ENCODE results near the gene MMAB.
A peak's percentile ranks its signal among the peaks of the same experiment; 100 is the strongest.

MMAB gene

DNA sequence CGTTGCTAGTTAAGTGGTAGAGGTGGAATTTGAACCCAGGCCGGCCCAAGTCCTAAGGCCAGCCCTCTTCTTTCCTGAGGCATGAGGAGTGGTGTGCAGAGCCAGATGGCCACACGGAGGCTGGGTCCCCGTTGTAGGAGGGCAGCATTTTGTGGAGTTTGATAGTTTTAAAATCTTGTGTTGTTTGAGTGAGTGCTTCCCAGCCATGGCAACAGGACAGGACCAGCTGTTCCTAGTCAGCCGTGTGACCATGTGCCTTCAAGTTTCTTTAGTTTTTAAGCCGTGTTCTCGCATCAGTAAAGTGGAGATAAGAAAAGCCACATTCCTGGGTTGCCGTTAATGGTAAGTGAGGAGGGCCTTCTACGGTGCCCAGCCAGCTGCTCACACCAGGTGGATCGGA lies 51.5 kb downstream of the MMAB start:
- peaks cover 81 to 97% (median 94%) of the 10 kb centered on the region in 11 experiments for H3K36me3 ChIP-seq
- H3K9me3 ChIP-seq (replicated peaks in 1 of 11), result no peaks in the 10 kb centered on the region
- H3K27ac ChIP-seq, result no peak overlapping the region
- no peak overlapping the region for H3K9ac ChIP-seq
- peaks cover 0 to 6% (median 4%) of the 10 kb centered on the region in 10 experiments; a peak in 10 of 20 replicates for H3K4me1 ChIP-seq
- H3K27me3 ChIP-seq, result no peaks in the 10 kb centered on the region
- no peak overlapping the region for H3K4me3 ChIP-seq
- H4K20me1 ChIP-seq, result peaks cover 0 to 19% (median 0%) of the 10 kb centered on the region in 11 experiments; a peak in 4 of 22 replicates
- no peak for TF ChIP-seq Cebpa-rat (IDR thresholded peaks at IDR 0.05)
- no peak overlapping the region for H3K4me2 ChIP-seq

- H3K4me3 ChIP-seq, result no peak overlapping the region
- H4K20me1 ChIP-seq, result peaks cover 0 to 21% (median 0%) of the 10 kb centered on the region in 11 experiments; a peak in 4 of 22 replicates
- H3K27ac ChIP-seq, result no peak overlapping the region
- H3K4me2 ChIP-seq, result no peak overlapping the region
- peaks cover 83 to 97% (median 88%) of the 10 kb centered on the region in 11 experiments for H3K36me3 ChIP-seq
- no peak for TF ChIP-seq Cebpa-rat (IDR thresholded peaks at IDR 0.05)
- H3K4me1 ChIP-seq, result peaks cover 0 to 6% (median 4%) of the 10 kb centered on the region in 10 experiments; a peak in 10 of 20 replicates
- no peaks in the 10 kb centered on the region for H3K9me3 ChIP-seq (replicated peaks in 1 of 11)
- H3K27me3 ChIP-seq, result no peaks in the 10 kb centered on the region
- peak overlapping the region in 2 of 11 experiments; percentile 8 to 19; a peak in 2 of 22 replicates for H3K9ac ChIP-seq
Observed at GRCh38 chr12:109519787-109520186, 53.5 kb downstream of the MMAB start.

GRCh38 chr12:109518820-109519665 lies 54.3 kb downstream of the MMAB start:
- H3K27ac ChIP-seq, result no peak overlapping the region
- peaks cover 83 to 97% (median 88%) of the 10 kb centered on the region in 11 experiments for H3K36me3 ChIP-seq
- TF ChIP-seq Cebpa-rat (IDR thresholded peaks at IDR 0.05), result no peak
- no peaks in the 10 kb centered on the region for H3K9me3 ChIP-seq (replicated peaks in 1 of 11)
- H3K4me2 ChIP-seq, result no peak overlapping the region; a peak in 2 of 22 replicates
- no peak overlapping the region for H3K4me3 ChIP-seq
- peaks cover 0 to 6% (median 4%) of the 10 kb centered on the region in 10 experiments; a peak in 10 of 20 replicates for H3K4me1 ChIP-seq
- peaks cover 0 to 28% (median 0%) of the 10 kb centered on the region in 11 experiments; a peak in 4 of 22 replicates for H4K20me1 ChIP-seq
- peak overlapping the region in 3 of 11 experiments; percentile 0 to 35 (median 14); a peak in 1 of 22 replicates for H3K9ac ChIP-seq
- no peaks in the 10 kb centered on the region for H3K27me3 ChIP-seq

- Histone ChIP-seq H4K20me1 (peaks cover 0 to 28% (median 0%) of the 10 kb centered on the region in 11 experiments; a peak in 5 of 22 replicates), H3K36me3 (peaks cover 82 to 97% (median 86%) of the 10 kb centered on the region in 11 experiments), H3K4me1 (peaks cover 0 to 6% (median 4%) of the 10 kb centered on the region in 10 experiments; a peak in 10 of 20 replicates), H3K9ac (peak overlapping the region in 1 of 11 experiments; percentile 20; a peak in 1 of 22 replicates), H3K27me3 (no peaks in the 10 kb centered on the region), H3K27ac (no peak overlapping the region), H3K9me3 (replicated peaks in 1 of 11) (no peaks in the 10 kb centered on the region), H3K4me3 (no peak overlapping the region), H3K4me2 (no peak overlapping the region)
- TF ChIP-seq Cebpa-rat (IDR thresholded peaks at IDR 0.05), result no peak
Observed at GRCh38 chr12:109517619-109518018, 55.7 kb downstream of the MMAB start.

DNA sequence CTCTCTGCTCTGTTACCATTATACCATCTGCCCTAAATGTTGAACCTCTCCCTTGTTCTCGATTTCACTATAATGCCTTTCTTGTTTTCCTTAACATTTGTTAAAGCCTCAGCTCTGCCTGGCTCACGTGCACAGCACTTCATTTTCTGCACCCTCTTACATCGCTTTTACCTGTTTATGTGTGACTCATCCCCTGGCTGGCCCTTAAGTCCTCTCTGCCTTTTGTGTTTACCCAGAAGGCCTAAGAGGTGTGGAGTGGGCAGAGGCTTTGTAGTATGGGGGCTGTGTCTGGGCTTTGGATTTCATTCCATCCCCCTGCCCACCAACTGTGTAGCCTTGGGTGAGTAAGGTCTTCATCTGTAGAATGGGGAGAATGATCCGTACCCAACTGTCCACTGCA lies 59.3 kb downstream of the MMAB start:
- H4K20me1 ChIP-seq, result peaks cover 0 to 37% (median 0%) of the 10 kb centered on the region in 11 experiments; a peak in 5 of 22 replicates
- H3K4me3 ChIP-seq, result no peak overlapping the region
- no peaks in the 10 kb centered on the region for H3K9me3 ChIP-seq (replicated peaks in 1 of 11)
- no peak overlapping the region for H3K4me2 ChIP-seq
- no peaks in the 10 kb centered on the region for H3K27me3 ChIP-seq
- H3K36me3 ChIP-seq, result peaks cover 82 to 97% (median 87%) of the 10 kb centered on the region in 11 experiments
- no peak for TF ChIP-seq Cebpa-rat (IDR thresholded peaks at IDR 0.05)
- no peak overlapping the region for H3K27ac ChIP-seq
- H3K9ac ChIP-seq, result no peak overlapping the region
- peaks cover 0 to 2% (median under 1%) of the 10 kb centered on the region in 10 experiments; a peak in 8 of 20 replicates for H3K4me1 ChIP-seq

DNA sequence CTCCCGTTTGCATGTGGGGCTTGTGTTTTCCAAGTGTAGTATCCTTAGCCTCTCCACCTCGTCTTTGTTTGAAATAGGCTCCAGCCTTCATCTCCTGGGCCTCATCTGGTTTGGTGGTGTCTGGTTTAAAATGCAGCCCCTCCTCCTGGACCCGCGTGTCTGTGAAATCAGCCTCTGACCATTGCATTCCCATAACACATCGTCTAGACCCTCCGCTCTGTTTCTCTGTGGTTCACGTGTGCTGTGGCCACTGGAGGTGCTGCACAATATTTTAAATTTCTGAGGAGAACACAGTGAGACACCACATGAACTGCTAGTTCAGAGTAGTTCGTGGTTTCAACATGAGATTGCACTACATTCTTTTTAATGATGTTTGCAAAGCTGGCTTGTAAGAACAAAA lies 60.3 kb downstream of the MMAB start:
- no peak for TF ChIP-seq Cebpa-rat (IDR thresholded peaks at IDR 0.05)
- no peaks in the 10 kb centered on the region for H3K9me3 ChIP-seq (replicated peaks in 1 of 11)
- no peak overlapping the region for H3K4me2 ChIP-seq
- peaks cover 0 to 30% (median 0%) of the 10 kb centered on the region in 11 experiments; a peak in 5 of 22 replicates for H4K20me1 ChIP-seq
- no peak overlapping the region for H3K4me3 ChIP-seq
- H3K27ac ChIP-seq, result no peak overlapping the region
- H3K9ac ChIP-seq, result no peak overlapping the region
- H3K36me3 ChIP-seq, result peaks cover 85 to 100% (median 90%) of the 10 kb centered on the region in 11 experiments
- H3K27me3 ChIP-seq, result no peaks in the 10 kb centered on the region
- no peaks in the 10 kb centered on the region for H3K4me1 ChIP-seq

- H3K4me2 ChIP-seq, result no peak overlapping the region
- no peak overlapping the region for H3K27ac ChIP-seq
- no peak overlapping the region for H3K9ac ChIP-seq
- no peaks in the 10 kb centered on the region for H3K9me3 ChIP-seq (replicated peaks in 1 of 11)
- no peak overlapping the region for H3K4me3 ChIP-seq
- no peaks in the 10 kb centered on the region for H3K4me1 ChIP-seq
- no peaks in the 10 kb centered on the region for H3K27me3 ChIP-seq
- TF ChIP-seq Cebpa-rat (IDR thresholded peaks at IDR 0.05), result no peak
- peaks cover 0 to 26% (median 0%) of the 10 kb centered on the region in 11 experiments; a peak in 5 of 22 replicates for H4K20me1 ChIP-seq
- H3K36me3 ChIP-seq, result peaks cover 85 to 100% (median 90%) of the 10 kb centered on the region in 11 experiments
Observed at GRCh38 chr12:109512608-109513007, 60.7 kb downstream of the MMAB start.

DNA sequence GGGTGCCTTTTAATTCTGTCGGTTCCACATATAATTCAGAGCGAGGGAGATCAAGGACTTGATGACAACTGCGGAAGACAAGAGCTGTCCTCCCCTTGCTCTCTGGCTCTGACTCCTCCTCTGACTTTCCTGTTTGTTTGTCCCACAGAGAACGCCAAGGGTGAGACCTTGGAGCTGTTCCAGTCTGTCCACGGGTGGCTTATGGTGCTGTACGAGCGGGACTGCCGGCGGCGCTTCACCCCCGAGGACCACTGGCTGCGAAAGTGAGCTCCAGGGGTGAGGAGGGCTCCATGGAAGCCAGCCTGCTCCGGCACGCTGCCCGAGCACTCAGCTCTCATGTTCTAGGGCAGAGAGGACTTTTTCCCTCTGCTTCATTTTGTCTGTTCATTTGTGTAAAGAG lies 63.1 kb downstream of the MMAB start:
- no peaks in the 10 kb centered on the region for H3K4me1 ChIP-seq
- no peaks in the 10 kb centered on the region for H3K9me3 ChIP-seq (replicated peaks in 1 of 11)
- no peaks in the 10 kb centered on the region for H3K27me3 ChIP-seq
- H3K4me3 ChIP-seq, result no peak overlapping the region
- TF ChIP-seq Cebpa-rat (IDR thresholded peaks at IDR 0.05), result no peak
- H3K27ac ChIP-seq, result no peak overlapping the region
- no peak overlapping the region for H3K4me2 ChIP-seq
- peaks cover 91 to 100% (median 97%) of the 10 kb centered on the region in 11 experiments for H3K36me3 ChIP-seq
- no peak overlapping the region for H3K9ac ChIP-seq
- H4K20me1 ChIP-seq, result peaks cover 0 to 18% (median 0%) of the 10 kb centered on the region in 11 experiments; a peak in 4 of 22 replicates

GRCh38 chr12:109504068-109504467 lies 69.2 kb downstream of the MMAB start:
- Histone ChIP-seq H3K36me3 (peaks cover 97 to 100% (median 100%) of the 10 kb centered on the region in 11 experiments), H4K20me1 (peaks cover 0 to 4% (median 0%) of the 10 kb centered on the region in 11 experiments; a peak in 1 of 22 replicates), H3K27ac (no peak overlapping the region), H3K4me1 (no peaks in the 10 kb centered on the region), H3K27me3 (no peaks in the 10 kb centered on the region), H3K9me3 (replicated peaks in 1 of 11) (no peaks in the 10 kb centered on the region), H3K4me2 (no peak overlapping the region), H3K4me3 (no peak overlapping the region), H3K9ac (no peak overlapping the region)
- no peak for TF ChIP-seq Cebpa-rat (IDR thresholded peaks at IDR 0.05)
